MCF 10A (cell line): ENCODE data around the gene C9orf50. TPM values are rescaled to one million over a fixed set of nuclear protein-coding genes. Genes with fewer than 3 reads are reported as not detected.

Source experiments
- BruUV-seq: library from RNA; stranded (reverse); fragments of 400-500 nt; replicated peaks from 2 replicates; lab custom pipeline; 2021; lab: Mats Ljungman, UMichigan
- CTCF ChIA-PET: fragments of 300-600 bp; sonication (Branson Sonifier 250); formaldehyde crosslinking; extraction: SDS; loops from one replicate; lab custom pipeline; 2021; ENCODE audit warnings: antibody characterized with exemption, inconsistent platforms; lab: Yijun Ruan, JAX
- POLR2A ChIA-PET: fragments of 300-600, 350-650 bp; sonication (Branson Sonifier 250); formaldehyde crosslinking; extraction: SDS; loops from one replicate; lab custom pipeline; 2020; ENCODE audit warnings: antibody characterized with exemption, inconsistent platforms; lab: Yijun Ruan, JAX
- DNase-seq: peaks from one replicate; pipeline ENCODE4 v3.0.0-alpha.2; 2018; ENCODE audit not compliant: unreplicated experiment
- H3K27ac Mint-ChIP-seq: one replicate; pipeline ENCODE4 v1.8.0; 2022; ENCODE audit warnings: mild to moderate bottlenecking, low read depth, mixed read lengths; ENCODE audit not compliant: unreplicated experiment
- H3K27me3 Mint-ChIP-seq: one replicate; pipeline ENCODE4 v1.8.0; 2022; ENCODE audit warnings: mixed read lengths; ENCODE audit not compliant: insufficient read depth, unreplicated experiment
- H3K36me3 Mint-ChIP-seq: one replicate; pipeline ENCODE4 v1.8.0; 2022; ENCODE audit warnings: mild to moderate bottlenecking, moderate library complexity, mixed read lengths; ENCODE audit not compliant: insufficient read depth, unreplicated experiment
- H3K4me1 Mint-ChIP-seq: one replicate; pipeline ENCODE4 v1.8.0; 2022; ENCODE audit warnings: mixed read lengths; ENCODE audit not compliant: insufficient read depth, unreplicated experiment
- H3K4me3 Mint-ChIP-seq: one replicate; pipeline ENCODE4 v1.8.0; 2022; ENCODE audit warnings: mild to moderate bottlenecking, moderate library complexity, mixed read lengths; ENCODE audit not compliant: unreplicated experiment
- H3K9me3 Mint-ChIP-seq: one replicate; pipeline ENCODE4 v1.8.0; 2022; ENCODE audit warnings: mixed read lengths; ENCODE audit not compliant: unreplicated experiment
- intact Hi-C: fragments of 100-400 bp; cut with micrococcal nuclease; formaldehyde crosslinking; loops from 2 replicates; pipeline ENCODE4 v1.14.1; 2022
- total RNA-seq: library from RNA; stranded (reverse); gene quantifications from 2 replicates; pipeline ENCODE4 v1.2.3, GENCODE V29; 2022
- TF ChIP-seq, protein P1 (sequence below): fragments of 200-600 bp; IDR thresholded peaks from one replicate; pipeline ENCODE4 v1.8.0; 2022; ENCODE audit warnings: antibody characterized with exemption, mild to moderate bottlenecking; ENCODE audit not compliant: unreplicated experiment

The C9orf50 gene
- total RNA-seq, 1 experiment from 2014 or later: not detected

DNA sequence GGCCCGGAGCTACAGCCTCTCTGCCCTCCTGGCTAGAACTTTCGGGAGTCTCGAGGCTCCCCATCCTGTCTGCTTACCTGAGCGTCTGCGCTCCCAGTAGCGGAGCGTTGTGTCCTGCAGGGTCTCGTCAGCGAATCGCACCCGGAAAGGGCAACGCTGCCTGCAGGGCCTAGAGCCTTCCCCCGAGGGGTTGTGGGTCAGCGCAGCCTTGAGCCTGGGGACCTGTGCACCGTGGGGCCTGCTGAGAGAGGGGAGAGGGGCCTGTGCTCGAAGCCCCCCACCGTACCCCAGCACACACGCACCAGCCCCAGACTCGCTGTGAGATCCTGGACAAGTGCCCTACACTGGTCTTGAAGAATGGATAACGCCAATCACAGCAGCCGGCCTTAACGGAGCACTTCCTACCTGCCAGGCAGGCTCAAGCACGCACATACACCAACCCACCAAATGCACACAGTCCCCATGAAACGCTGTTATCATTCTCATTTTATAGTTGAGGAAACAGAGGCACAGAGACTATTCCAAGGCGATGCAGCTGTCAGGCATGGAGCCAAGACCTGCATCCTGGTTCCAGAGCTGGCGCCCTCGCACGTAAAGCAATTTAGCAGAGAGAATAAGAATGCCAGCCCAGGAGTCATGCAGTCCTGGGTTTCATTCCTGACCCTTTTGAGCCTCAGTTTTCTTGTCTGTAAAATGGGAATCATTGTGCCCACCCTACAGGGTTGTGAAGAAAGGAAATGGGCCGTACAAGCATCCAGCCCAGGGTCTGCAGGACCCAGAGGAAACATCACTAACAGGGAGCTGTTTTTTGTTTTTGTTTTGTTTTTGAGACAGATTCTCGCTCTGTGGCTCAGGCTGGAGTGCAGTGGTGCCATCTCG lies 5.3 kb downstream of the C9orf50 start:
- no peaks in the 10 kb centered on the region for H3K4me1 Mint-ChIP-seq
- CTCF ChIA-PET: interaction anchor here (0.6 to 3.9 kb wide), 9 partner anchors 9 to 1174 kb away, joined by 3 to 30 read pairs (median 3); no protein-coding TSS in a partner anchor
- H3K9me3 Mint-ChIP-seq: no peaks in the 10 kb centered on the region
- no peak for DNase-seq
- H3K4me3 Mint-ChIP-seq: no peak overlapping the region
- H3K27me3 Mint-ChIP-seq: no peaks in the 10 kb centered on the region
- no peaks in the 10 kb centered on the region for H3K36me3 Mint-ChIP-seq
- H3K27ac Mint-ChIP-seq: no peak overlapping the region
- intact Hi-C loops: no loop called here
- POLR2A ChIA-PET: interaction anchor here (1.0 to 1.1 kb wide), 2 partner anchors 9 to 475 kb away, joined by 3 to 6 read pairs; no protein-coding TSS in a partner anchor
- TF ChIP-seq, protein P1, sequence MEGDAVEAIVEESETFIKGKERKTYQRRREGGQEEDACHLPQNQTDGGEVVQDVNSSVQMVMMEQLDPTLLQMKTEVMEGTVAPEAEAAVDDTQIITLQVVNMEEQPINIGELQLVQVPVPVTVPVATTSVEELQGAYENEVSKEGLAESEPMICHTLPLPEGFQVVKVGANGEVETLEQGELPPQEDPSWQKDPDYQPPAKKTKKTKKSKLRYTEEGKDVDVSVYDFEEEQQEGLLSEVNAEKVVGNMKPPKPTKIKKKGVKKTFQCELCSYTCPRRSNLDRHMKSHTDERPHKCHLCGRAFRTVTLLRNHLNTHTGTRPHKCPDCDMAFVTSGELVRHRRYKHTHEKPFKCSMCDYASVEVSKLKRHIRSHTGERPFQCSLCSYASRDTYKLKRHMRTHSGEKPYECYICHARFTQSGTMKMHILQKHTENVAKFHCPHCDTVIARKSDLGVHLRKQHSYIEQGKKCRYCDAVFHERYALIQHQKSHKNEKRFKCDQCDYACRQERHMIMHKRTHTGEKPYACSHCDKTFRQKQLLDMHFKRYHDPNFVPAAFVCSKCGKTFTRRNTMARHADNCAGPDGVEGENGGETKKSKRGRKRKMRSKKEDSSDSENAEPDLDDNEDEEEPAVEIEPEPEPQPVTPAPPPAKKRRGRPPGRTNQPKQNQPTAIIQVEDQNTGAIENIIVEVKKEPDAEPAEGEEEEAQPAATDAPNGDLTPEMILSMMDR: no peak
- BruUV-seq: no TSS peak

- H3K4me1 Mint-ChIP-seq: no peaks in the 10 kb centered on the region
- CTCF ChIA-PET: interaction anchor here (0.6 to 4.6 kb wide), 5 partner anchors 10 to 1174 kb away, joined by 3 to 50 read pairs (median 30); no protein-coding TSS in a partner anchor
- TF ChIP-seq, protein P1: no peak
- H3K27me3 Mint-ChIP-seq: no peaks in the 10 kb centered on the region
- H3K27ac Mint-ChIP-seq: no peak overlapping the region
- intact Hi-C loops: no loop called here
- POLR2A ChIA-PET: interaction anchor here (0.6 to 1.0 kb wide), 2 partner anchors 291 to 475 kb away, joined by 5 to 6 read pairs; no protein-coding TSS in a partner anchor
- BruUV-seq: no TSS peak
- no peaks in the 10 kb centered on the region for H3K36me3 Mint-ChIP-seq
- H3K9me3 Mint-ChIP-seq: no peaks in the 10 kb centered on the region
- no peak overlapping the region for H3K4me3 Mint-ChIP-seq
- DNase-seq: no peak
These were observed 6.0 kb downstream of the C9orf50 start for GRCh38 chr9:129614932-129615331.

DNA sequence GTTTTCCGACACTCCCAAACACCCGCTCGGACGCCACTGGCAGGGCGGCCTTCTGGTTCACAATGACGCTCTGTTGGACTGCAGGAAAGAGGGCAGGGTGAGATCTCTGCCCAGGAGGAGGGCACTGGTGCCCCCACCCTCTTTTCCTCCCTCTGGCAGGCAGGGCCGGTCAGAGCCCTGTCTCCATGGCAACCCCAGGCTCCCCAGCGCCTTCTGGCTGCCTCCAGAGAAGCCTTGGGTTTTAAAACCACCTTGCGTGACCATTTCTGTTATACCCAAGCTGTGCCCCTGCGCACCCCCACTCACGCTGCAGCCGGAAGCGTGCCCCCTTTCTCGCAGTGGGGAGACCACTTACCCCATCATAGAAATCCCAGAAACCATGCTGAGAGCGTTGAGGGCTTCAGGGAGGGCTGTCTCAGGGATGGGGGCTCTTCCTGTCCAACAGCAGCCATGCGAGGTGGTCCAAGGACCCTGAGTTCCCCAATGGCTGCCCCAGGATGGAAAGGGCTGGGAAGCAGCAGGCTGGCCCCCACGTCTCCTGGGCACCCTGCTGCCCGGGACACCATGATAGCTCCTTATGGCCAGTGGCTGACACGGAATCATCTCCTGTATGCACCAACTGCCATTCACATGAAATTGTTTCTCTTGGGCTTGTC lies 7.3 kb downstream of the C9orf50 start:
- TF ChIP-seq, protein P1: no peak
- H3K36me3 Mint-ChIP-seq: no peaks in the 10 kb centered on the region
- H3K27me3 Mint-ChIP-seq: no peaks in the 10 kb centered on the region
- no TSS peak for BruUV-seq
- POLR2A ChIA-PET: interaction anchor here (1.1 kb wide), 1 partner anchor 11 kb away, joined by 4 read pairs; no protein-coding TSS in a partner anchor
- DNase-seq: no peak
- H3K27ac Mint-ChIP-seq: no peak overlapping the region
- intact Hi-C loops: no loop called here
- H3K4me1 Mint-ChIP-seq: peaks cover 3% of the 10 kb centered on the region
- CTCF ChIA-PET: interaction anchor here (0.6 to 4.6 kb wide), 8 partner anchors 11 to 512 kb away, joined by 3 to 50 read pairs (median 16); no protein-coding TSS in a partner anchor
- H3K4me3 Mint-ChIP-seq: no peak overlapping the region
- no peaks in the 10 kb centered on the region for H3K9me3 Mint-ChIP-seq
